GM12875 (cell line): ENCODE data around the gene GGPS1.

Source experiments
- H3K4me3 ChIP-seq: one replicate; pipeline ENCODE4 v1.5.1; 2011; ENCODE audit warnings: low read depth, low read length, control low read depth
- TF ChIP-seq, protein P1 (sequence below): IDR thresholded peaks from 2 replicates; pipeline ENCODE4 v1.5.1; 2011; ENCODE audit warnings: low read depth, mild to moderate bottlenecking, control low read depth, inconsistent platforms, low read length, moderate library complexity, borderline replicate concordance; ENCODE audit not compliant: insufficient read depth

Gene GGPS1

DNA sequence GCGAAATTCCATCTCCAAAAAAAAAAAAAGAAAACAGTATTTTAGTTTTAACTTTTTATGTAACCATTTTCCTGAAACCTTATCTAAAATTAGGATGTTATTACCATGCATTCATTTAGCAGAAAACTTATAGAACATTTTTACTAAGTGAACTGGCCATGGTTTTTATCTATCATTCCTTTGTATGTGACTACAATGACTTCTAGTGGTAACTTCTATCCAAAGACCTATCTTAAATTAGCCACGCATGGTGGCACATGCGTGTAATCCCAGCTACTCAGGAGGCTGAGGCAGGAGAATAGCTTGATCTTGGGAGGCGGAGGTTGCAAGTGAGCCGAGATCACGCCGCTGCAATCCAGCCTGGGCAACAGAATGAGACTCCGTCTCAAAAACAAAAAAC, 11.4 kb downstream of the GGPS1 start:
- no peak overlapping the region for H3K4me3 ChIP-seq
- TF ChIP-seq, protein P1, sequence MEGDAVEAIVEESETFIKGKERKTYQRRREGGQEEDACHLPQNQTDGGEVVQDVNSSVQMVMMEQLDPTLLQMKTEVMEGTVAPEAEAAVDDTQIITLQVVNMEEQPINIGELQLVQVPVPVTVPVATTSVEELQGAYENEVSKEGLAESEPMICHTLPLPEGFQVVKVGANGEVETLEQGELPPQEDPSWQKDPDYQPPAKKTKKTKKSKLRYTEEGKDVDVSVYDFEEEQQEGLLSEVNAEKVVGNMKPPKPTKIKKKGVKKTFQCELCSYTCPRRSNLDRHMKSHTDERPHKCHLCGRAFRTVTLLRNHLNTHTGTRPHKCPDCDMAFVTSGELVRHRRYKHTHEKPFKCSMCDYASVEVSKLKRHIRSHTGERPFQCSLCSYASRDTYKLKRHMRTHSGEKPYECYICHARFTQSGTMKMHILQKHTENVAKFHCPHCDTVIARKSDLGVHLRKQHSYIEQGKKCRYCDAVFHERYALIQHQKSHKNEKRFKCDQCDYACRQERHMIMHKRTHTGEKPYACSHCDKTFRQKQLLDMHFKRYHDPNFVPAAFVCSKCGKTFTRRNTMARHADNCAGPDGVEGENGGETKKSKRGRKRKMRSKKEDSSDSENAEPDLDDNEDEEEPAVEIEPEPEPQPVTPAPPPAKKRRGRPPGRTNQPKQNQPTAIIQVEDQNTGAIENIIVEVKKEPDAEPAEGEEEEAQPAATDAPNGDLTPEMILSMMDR: no peak

DNA sequence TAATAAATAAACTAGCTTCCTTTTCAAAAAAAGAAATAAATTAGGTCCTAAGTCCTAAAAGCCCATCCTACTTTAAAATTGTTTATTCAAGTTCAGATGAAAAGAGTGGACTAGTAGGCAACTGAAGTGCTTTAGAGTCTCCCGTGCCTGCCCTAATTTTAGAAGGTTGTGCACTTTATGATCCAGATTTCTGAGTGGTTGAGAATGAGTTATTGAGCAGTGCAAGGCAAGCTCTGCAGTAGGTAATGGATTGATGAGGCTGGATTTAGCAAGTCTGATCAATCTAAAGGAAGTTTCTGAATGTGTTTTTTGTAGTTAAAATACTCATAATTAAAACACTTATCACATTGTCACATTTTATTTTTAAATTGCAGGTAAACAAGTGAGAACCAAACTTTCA, 13.0 kb downstream of the GGPS1 start:
- H3K4me3 ChIP-seq: no peak overlapping the region
- TF ChIP-seq, protein P1: no peak

DNA sequence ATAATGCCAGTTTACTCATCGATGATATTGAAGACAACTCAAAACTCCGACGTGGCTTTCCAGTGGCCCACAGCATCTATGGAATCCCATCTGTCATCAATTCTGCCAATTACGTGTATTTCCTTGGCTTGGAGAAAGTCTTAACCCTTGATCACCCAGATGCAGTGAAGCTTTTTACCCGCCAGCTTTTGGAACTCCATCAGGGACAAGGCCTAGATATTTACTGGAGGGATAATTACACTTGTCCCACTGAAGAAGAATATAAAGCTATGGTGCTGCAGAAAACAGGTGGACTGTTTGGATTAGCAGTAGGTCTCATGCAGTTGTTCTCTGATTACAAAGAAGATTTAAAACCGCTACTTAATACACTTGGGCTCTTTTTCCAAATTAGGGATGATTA, 13.7 kb downstream of the GGPS1 start:
- TF ChIP-seq, protein P1: no peak
- no peak overlapping the region for H3K4me3 ChIP-seq

DNA sequence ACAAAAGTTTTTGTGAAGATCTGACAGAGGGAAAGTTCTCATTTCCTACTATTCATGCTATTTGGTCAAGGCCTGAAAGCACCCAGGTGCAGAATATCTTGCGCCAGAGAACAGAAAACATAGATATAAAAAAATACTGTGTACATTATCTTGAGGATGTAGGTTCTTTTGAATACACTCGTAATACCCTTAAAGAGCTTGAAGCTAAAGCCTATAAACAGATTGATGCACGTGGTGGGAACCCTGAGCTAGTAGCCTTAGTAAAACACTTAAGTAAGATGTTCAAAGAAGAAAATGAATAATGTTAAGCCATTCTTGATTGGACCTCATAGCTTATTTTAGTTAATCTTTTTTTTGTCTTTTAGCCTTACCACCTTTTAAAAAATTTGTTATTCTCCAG, 14.1 kb downstream of the GGPS1 start:
- H3K4me3 ChIP-seq: no peak overlapping the region
- TF ChIP-seq, protein P1: no peak

DNA sequence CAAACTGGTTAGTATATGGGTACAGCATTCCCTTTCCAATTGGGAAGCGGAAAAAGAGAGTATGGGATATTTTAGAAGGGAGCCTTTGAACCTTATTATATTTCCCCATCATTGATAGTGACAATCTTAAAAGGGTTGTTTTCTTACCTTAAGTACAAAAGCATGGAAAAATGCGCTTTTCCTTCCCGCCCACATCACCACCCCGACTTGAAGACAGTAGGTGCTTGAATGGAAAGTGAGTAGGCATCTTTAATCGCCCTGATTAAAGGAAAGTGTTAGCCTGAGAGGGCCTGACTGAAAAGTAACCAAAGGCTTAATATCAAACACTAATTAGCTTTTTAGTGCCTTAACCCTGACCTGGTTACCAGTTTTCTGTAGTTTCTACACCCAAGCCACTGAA, 15.4 kb downstream of the GGPS1 start:
- no peak overlapping the region for H3K4me3 ChIP-seq
- TF ChIP-seq, protein P1: no peak

DNA sequence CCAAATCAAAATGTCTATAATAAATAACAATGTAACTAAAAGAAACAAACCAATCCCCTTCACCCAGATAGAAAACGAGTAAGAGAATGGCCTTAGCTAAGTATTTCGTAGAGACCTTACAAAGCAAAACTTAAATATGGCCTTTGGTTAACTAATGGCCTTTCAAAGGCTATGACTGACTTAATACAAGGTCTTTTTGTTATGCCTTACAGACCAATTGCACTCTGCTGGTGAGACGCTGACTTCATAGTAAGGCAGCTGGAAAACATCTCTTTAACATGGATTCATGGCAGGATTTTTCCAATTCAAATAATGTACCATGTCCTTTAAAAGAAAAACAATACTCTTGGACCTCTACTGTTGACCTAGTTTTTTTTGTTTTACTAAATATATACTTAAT, 23.1 kb downstream of the GGPS1 start:
- TF ChIP-seq, protein P1: no peak

DNA sequence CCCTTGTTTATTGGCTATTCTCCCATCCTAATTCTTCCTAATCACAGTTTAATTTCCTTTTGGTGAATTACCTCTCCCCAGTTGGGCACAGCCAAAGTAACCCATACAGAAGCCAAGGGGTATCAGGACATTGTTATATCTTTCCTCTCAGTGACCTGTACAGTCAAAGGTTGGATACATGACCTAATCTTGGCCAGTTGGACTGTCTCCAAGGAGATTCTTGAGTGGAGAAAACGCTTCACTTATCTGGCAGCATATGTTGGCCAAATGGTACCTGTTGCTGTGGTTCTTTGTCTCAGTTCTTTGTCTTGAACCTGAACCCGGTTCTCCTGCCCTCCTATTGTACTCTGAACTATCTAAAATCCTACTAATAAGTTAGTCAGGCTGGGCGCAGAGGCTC, 23.5 kb downstream of the GGPS1 start:
- TF ChIP-seq, protein P1: no peak
- no peak overlapping the region for H3K4me3 ChIP-seq

More for the DNA sequence above, 23.1 kb downstream of the GGPS1 start:
- no peak overlapping the region for H3K4me3 ChIP-seq
